Right lobe of liver (tissue), 6 donors: ENCODE measurements around the gene CYCS. TPM values are rescaled to one million over a fixed set of nuclear protein-coding genes. Genes with fewer than 3 reads are reported as not detected.

ENCODE experiments used
- ATAC-seq, 4 donors: fragments of 200-7000 bp; cut with Tn5 transposase; one replicate each; pipeline ENCODE4 v1.9.1; 2020; ENCODE audit warnings: mild to moderate bottlenecking in 4 of 4, moderate library complexity in 4 of 4
- DNase-seq, 3 donors: peaks; one replicate each; pipeline ENCODE4 v3.0.0-alpha.2; 2020
- H3K27ac ChIP-seq, 3 donors: fragments of 200-600 bp; one replicate each; pipeline ENCODE4 v1.8.0; 2022
- H3K27me3 ChIP-seq, 2 donors: fragments of 200-600 bp; one replicate each; pipeline ENCODE4 v1.8.0; 2022
- H3K36me3 ChIP-seq, 4 donors: fragments of 200-600 bp; sonication (generic) in 1 of 4; one replicate each; pipeline versions ENCODE4 v1.5.1 to v1.8.0; 2017 to 2022; ENCODE audit warnings: control low read depth in 1 of 4
- H3K4me1 ChIP-seq, 4 donors: fragments of 200-600 bp; sonication (generic) in 1 of 4; one replicate each; pipeline versions ENCODE4 v1.5.1 to v1.8.0; 2017 to 2022; ENCODE audit warnings: control low read depth in 1 of 4
- H3K4me3 ChIP-seq, 3 donors: fragments of 200-600 bp; one replicate each; pipeline ENCODE4 v1.8.0; 2022
- H3K9me3 ChIP-seq, 4 donors: fragments of 200-600 bp; sonication (generic) in 1 of 4; one replicate each; pipeline versions ENCODE4 v1.5.1 to v1.8.0; 2017 to 2022; ENCODE audit warnings: control low read depth in 1 of 4
- CTCF ChIP-seq, 4 donors: fragments of 200-600 bp in 3 of 4; fragments of 450-650 bp in 1 of 4; IDR thresholded peaks; one replicate each; pipeline versions ENCODE4 v1.5.1 to v1.8.0; 2016 to 2022; ENCODE audit warnings: antibody characterized with exemption in 4 of 4, mild to moderate bottlenecking in 2 of 4
- POLR2A ChIP-seq: fragments of 450-650 bp; IDR thresholded peaks from one replicate; pipeline ENCODE4 v1.6.1; 2017; ENCODE audit warnings: antibody characterized with exemption, mild to moderate bottlenecking
- WGBS: methylation state at CpG from one replicate; pipeline ENCODE4 v1.1.6; 2018; ENCODE audit warnings: low coverage, low lambda C conversion rate; ENCODE audit not compliant: insufficient coverage; ENCODE audit errors: missing lambda C conversion rate; 5-methylcytosine and 5-hydroxymethylcytosine counted together
- intact Hi-C, 2 donors: fragments of 100-400 bp; cut with DNase I; formaldehyde crosslinking; loops; one replicate each; pipeline versions ENCODE4 v1.11.2 to v1.14.1; 2022
- total RNA-seq, 6 experiments: library from RNA; depleted of rRNA in 2 of 6; stranded (reverse); fragments of >200 nt in 2 of 6; fragmentation: NEBNext Ultra II Directional in 3 of 6; extraction: Animal tissue kit (Norgen Biotek cat#: 25700) in 3 of 6; gene quantifications; one replicate each; pipeline versions ENCODE4 v1.1.0 to v1.2.4, GENCODE V29; 2016 to 2023
- donor health status: DM: no; HTN: yes; CAD: no.
- donor health status: DM: no; HTN: no; CAD: no.
- donor health status: DM: no; HTN: no; CAD: no.
- donor health status: DM: no; HTN: yes; CAD: no.
- donor health status: DM: no; HTN: yes; CAD: no.

Gene CYCS
- total RNA-seq, 6 experiments from 2014 or later = 45.8 to 79.9 (median 52.8) TPM

GRCh38 chr7:25143763-25144162 is 18.7 kb upstream of the CYCS start:
- ATAC-seq = no peak
- DNase-seq = no peak
- intact Hi-C loops = no loop called here
- Histone ChIP-seq H3K36me3 (no peaks in the 10 kb centered on the region), H3K4me1 (no peaks in the 10 kb centered on the region), H3K4me3 (no peak overlapping the region), H3K9me3 (no peaks in the 10 kb centered on the region), H3K27ac (no peak overlapping the region), H3K27me3 (no peaks in the 10 kb centered on the region)
- 100% methylated on average over 1 of the region's 2 CpGs for WGBS
- TF ChIP-seq POLR2A (no peak), CTCF (IDR thresholded peaks at IDR 0.05) (no peak)

DNA sequence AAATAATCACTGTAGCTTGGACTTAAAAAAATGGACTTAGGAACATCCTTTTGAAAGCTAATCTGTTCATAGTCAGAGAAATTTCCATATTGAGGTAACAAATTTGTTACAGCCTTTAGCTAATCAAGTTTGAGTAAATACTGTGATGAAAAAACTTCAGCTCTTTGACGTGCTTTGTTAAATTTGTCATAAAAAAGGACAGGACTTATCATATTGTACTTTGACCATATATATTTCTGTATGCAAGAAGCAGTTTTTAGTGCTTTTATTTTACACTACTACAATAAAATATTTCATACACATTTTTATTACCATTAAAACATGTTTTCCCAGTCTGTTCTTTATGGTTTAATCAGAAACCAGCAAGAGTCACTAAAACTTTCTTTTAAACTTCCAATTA is 14.5 kb upstream of the CYCS start:
- H3K36me3 ChIP-seq = no peaks in the 10 kb centered on the region
- no peak overlapping the region for H3K27ac ChIP-seq
- no peaks in the 10 kb centered on the region for H3K4me1 ChIP-seq
- H3K4me3 ChIP-seq = no peak overlapping the region
- ATAC-seq (no peak), DNase-seq (no peak)
- 89% methylated on average over 1 of the region's 1 CpG for WGBS
- no peaks in the 10 kb centered on the region for H3K9me3 ChIP-seq
- no peaks in the 10 kb centered on the region for H3K27me3 ChIP-seq
- no peak for TF ChIP-seq POLR2A
- TF ChIP-seq CTCF (IDR thresholded peaks at IDR 0.05) = no peak
- intact Hi-C loops = no loop called here

- Histone ChIP-seq H3K9me3 (no peaks in the 10 kb centered on the region), H3K27me3 (no peaks in the 10 kb centered on the region), H3K36me3 (no peaks in the 10 kb centered on the region), H3K4me1 (no peaks in the 10 kb centered on the region), H3K27ac (no peak overlapping the region), H3K4me3 (no peak overlapping the region)
- ATAC-seq (no peak), DNase-seq (no peak)
- WGBS = 50% methylated on average over 1 of the region's 1 CpG
- TF ChIP-seq CTCF (IDR thresholded peaks at IDR 0.05) (no peak), POLR2A (no peak)
- intact Hi-C loops = no loop called here
These were observed 9.4 kb upstream of the CYCS start for GRCh38 chr7:25134358-25135010.

DNA sequence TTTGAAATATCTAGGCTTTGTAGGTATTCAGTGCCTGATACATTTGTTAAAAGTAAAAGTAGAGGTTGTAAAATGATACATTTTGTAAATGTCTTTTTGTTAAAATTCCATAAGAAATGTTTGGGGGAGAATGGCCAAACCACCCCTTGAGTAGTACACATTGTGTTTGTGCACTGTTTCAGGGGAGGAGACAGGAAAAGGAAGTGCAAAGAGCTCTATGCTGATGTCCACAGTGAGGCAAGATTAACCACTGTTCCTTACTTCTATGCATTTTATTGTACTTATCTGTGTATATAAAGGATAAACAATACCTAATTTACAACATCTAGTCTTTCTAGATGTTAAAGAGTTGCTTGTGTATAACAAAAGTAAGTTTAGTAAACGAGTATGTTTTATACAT is 7.4 kb upstream of the CYCS start:
- ATAC-seq = no peak
- H3K27ac ChIP-seq = no peak overlapping the region
- TF ChIP-seq POLR2A = no peak
- no peak for TF ChIP-seq CTCF (IDR thresholded peaks at IDR 0.05)
- no peaks in the 10 kb centered on the region for H3K9me3 ChIP-seq
- intact Hi-C loops = no loop called here
- H3K4me1 ChIP-seq = no peaks in the 10 kb centered on the region
- WGBS = 80% methylated on average over 1 of the region's 1 CpG
- DNase-seq = no peak
- no peaks in the 10 kb centered on the region for H3K36me3 ChIP-seq
- H3K27me3 ChIP-seq = no peaks in the 10 kb centered on the region
- no peak overlapping the region for H3K4me3 ChIP-seq
